ENCODE results near the gene STMND1. TPM values are rescaled to one million over a fixed set of nuclear protein-coding genes. Genes with fewer than 3 reads are reported as not detected.

The STMND1 gene
- total and polyA plus RNA-seq, 2 of the 4 experiments (the other 2 are of a cell fraction) = not detected

- Histone ChIP-seq H3K9me1 (ENCODE audit: insufficient read depth, low read length) (no peaks in the 10 kb centered on the region), H3K23ac (ENCODE audit: low read depth, low read length) (no peak overlapping the region), H2AK9ac (replicated peaks; ENCODE audit: low read depth, low read length, poor library complexity) (no peak overlapping the region), H4K5ac (ENCODE audit: low read depth, low read length) (no peak overlapping the region), H3K56ac (ENCODE audit: extremely low read depth, insufficient read depth, low read length) (no peak overlapping the region), H4K20me1 (ENCODE audit: insufficient read depth, low read length) (no peaks in the 10 kb centered on the region), H4K8ac (ENCODE audit: low read depth in 2 of 2, low read length in 2 of 2) (no peak overlapping the region), H3K9ac (ENCODE audit: low read depth, low read length) (no peak overlapping the region), H3K4ac (ENCODE audit: low read depth, low read length) (no peak overlapping the region), H3K79me1 (ENCODE audit: low read depth in 1 of 2, low read length in 2 of 2) (no peaks in the 10 kb centered on the region), H2AFZ (replicated peaks; ENCODE audit: low read length, poor library complexity) (no peak overlapping the region), H3K27me3 (ENCODE audit: control insufficient read depth, insufficient read depth, low read length) (no peaks in the 10 kb centered on the region), H3K4me2 (ENCODE audit: low read depth, low read length) (no peak overlapping the region), H3K14ac (replicated peaks; ENCODE audit: low read depth, low read length) (no peak overlapping the region), H3K27ac (ENCODE audit: insufficient read depth, low read length) (no peak overlapping the region), H3K18ac (ENCODE audit: low read depth, low read length) (no peak overlapping the region), H2BK20ac (ENCODE audit: low read depth, low read length) (no peak overlapping the region), H3K9me3 (ENCODE audit: control insufficient read depth, insufficient read depth, low read length) (no peaks in the 10 kb centered on the region), H3K36me3 (ENCODE audit: control insufficient read depth, insufficient read depth, low read length) (no peaks in the 10 kb centered on the region), H2BK15ac (ENCODE audit: low read depth, low read length) (no peak overlapping the region), H4K91ac (ENCODE audit: insufficient read depth, low read depth, low read length) (no peak overlapping the region), H2AK5ac (ENCODE audit: low read depth, low read length) (no peak overlapping the region), H3K4me3 (ENCODE audit: insufficient read depth, low read depth, low read length) (no peak overlapping the region), H3K4me1 (ENCODE audit: control insufficient read depth, insufficient read depth, low read length) (no peaks in the 10 kb centered on the region), H2BK120ac (ENCODE audit: low read depth, low read length) (no peak overlapping the region), H2BK5ac (ENCODE audit: low read depth, low read length, poor library complexity, severe bottlenecking) (no peak overlapping the region)
- intact Hi-C loops (cut with micrococcal nuclease) (no loop called here), dilution Hi-C loops (cut with HindIII; ENCODE audit: low sequenced_read_pairs, unreplicated experiment) (no loop called here), in situ Hi-C loops (cut with MboI; ENCODE audit: low sequenced_read_pairs) (no loop called here)
- POLR2A ChIA-PET (ENCODE audit: unreplicated experiment) = no interaction called here
- CTCF ChIA-PET = no interaction called here
- no peak for TF ChIP-seq POLR2A (IDR thresholded peaks at IDR 0.05; ENCODE audit: low read depth, low read length)
- TF ChIP-seq CHD1 (IDR thresholded peaks at IDR 0.05; ENCODE audit: low read depth, low read length) = no peak
- TF ChIP-seq ELK1 (IDR thresholded peaks at IDR 0.05; ENCODE audit: borderline replicate concordance, low read depth, low read length) = no peak
- no peak for TF ChIP-seq NFE2L2 (IDR thresholded peaks at IDR 0.05; ENCODE audit: low read depth, low read length)
- no peak for TF ChIP-seq MXI1 (IDR thresholded peaks at IDR 0.05; ENCODE audit: borderline replicate concordance, low read depth, low read length)
- TF ChIP-seq RFX5 (IDR thresholded peaks at IDR 0.05; ENCODE audit: low read depth, low read length) = no peak
- TF ChIP-seq CTCF (conservative IDR thresholded peaks at IDR 0.05; ENCODE audit: low read depth, low read length) = no peak
- no peak for TF ChIP-seq BHLHE40 (IDR thresholded peaks at IDR 0.05; ENCODE audit: low read depth, low read length)
- TF ChIP-seq SMC3 (IDR thresholded peaks at IDR 0.05; ENCODE audit: low read depth, low read length) = no peak
- no peak for TF ChIP-seq RAD21 (IDR thresholded peaks at IDR 0.05; ENCODE audit: low read length)
- TF ChIP-seq FOS (IDR thresholded peaks at IDR 0.05; ENCODE audit: low read depth, low read length) = no peak
- no peak for TF ChIP-seq USF2 (IDR thresholded peaks at IDR 0.05; ENCODE audit: low read depth, low read length)
- no peak for TF ChIP-seq MAFK (IDR thresholded peaks at IDR 0.05; ENCODE audit: low read depth, low read length)
- no peak for TF ChIP-seq CEBPB (IDR thresholded peaks at IDR 0.05; ENCODE audit: low read depth, low read length)
- BruUV-seq (replicated peaks) = no TSS peak
- ATAC-seq (ENCODE audit: low read depth) (no peak), DNase-seq (no peak)
- no CpG with 5 or more reads among the region's 3 CpGs for WGBS, 2 experiments (ENCODE audit: extremely low coverage in 2 of 2, insufficient read length in 1 of 2)
Measured at GRCh38 chr6:17059850-17060249, 42.0 kb upstream of the STMND1 start.

Data from IMR-90 (cell line).